Epithelial cell of proximal tubule (primary cell): ENCODE results near the gene COL26A1. TPM values are rescaled to one million over a fixed set of nuclear protein-coding genes. Genes with fewer than 3 reads are reported as not detected.
A peak's percentile ranks its signal among the peaks of the same experiment; 100 is the strongest.

Experiments used
- DNase-seq: peaks from one replicate; pipeline ENCODE4 v3.0.0-alpha.2; 2011; ENCODE audit warnings: low read depth
- H3K4me3 ChIP-seq: 2 replicates; pipeline ENCODE4 v1.5.1; 2011; ENCODE audit warnings: low read depth, mild to moderate bottlenecking, low read length
- total RNA-seq: library from RNA; depleted of rRNA; stranded (reverse); fragments of >200 nt; gene quantifications from 2 replicates; pipeline ENCODE4 v1.2.3, GENCODE V29; 2015
- TF ChIP-seq, protein P1 (sequence below): conservative IDR thresholded peaks from 2 replicates; pipeline ENCODE4 v1.5.1; 2012; ENCODE audit warnings: low read depth, mild to moderate bottlenecking, low read length

The COL26A1 gene
- total RNA-seq, 1 donor from 2014 or later = not detected

DNA sequence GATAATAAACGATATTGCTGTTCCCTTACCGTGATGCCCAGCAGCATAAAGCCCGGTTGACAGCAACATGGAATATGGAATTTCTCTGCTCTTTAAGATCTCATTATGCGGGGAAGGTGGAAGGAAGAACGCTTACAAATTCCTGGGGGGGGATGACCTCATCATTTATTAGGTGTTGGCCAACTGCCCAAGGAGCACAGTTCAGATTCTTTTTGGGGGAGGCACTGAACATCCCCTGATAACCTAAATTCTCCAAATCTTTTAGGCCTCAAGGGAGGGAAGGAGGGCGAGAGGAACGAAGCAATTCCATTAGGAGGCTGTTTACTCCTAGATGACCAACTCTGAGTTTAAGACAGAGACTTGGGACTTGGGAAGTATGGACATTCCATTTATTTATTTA is 5.2 kb upstream of the COL26A1 start:
- no peak overlapping the region for H3K4me3 ChIP-seq
- TF ChIP-seq, protein P1, sequence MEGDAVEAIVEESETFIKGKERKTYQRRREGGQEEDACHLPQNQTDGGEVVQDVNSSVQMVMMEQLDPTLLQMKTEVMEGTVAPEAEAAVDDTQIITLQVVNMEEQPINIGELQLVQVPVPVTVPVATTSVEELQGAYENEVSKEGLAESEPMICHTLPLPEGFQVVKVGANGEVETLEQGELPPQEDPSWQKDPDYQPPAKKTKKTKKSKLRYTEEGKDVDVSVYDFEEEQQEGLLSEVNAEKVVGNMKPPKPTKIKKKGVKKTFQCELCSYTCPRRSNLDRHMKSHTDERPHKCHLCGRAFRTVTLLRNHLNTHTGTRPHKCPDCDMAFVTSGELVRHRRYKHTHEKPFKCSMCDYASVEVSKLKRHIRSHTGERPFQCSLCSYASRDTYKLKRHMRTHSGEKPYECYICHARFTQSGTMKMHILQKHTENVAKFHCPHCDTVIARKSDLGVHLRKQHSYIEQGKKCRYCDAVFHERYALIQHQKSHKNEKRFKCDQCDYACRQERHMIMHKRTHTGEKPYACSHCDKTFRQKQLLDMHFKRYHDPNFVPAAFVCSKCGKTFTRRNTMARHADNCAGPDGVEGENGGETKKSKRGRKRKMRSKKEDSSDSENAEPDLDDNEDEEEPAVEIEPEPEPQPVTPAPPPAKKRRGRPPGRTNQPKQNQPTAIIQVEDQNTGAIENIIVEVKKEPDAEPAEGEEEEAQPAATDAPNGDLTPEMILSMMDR = no peak

DNA sequence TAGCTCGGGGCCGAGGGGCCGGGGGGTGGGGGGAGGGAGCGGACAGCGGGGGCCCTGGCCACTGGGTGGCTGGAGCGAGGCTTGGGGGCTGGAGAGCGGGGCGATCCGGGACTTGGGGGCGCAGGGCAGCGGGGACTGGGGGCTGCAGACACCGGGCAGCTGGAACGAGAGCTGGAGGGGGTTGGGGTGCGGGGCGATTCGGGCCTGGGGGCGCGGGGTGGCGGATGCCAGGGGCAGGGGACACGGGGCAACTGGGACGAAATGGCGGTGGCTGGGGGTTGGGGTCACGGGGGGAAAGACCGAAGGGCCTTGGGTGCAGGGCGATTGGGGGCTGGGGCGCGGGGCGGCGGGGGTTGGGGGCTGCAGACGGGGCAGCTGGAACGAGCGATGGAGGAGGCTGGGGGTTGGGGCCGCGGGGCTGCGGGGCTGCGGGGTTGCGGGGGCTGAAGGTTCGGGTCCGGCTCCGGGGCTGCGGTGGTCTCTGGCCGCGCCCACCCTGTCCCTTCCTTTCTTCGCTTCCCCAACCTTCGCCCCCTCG is 590 bp downstream of the COL26A1 start:
- DNase-seq = no peak
- TF ChIP-seq, protein P1 = no peak
- H3K4me3 ChIP-seq = peak overlapping the region; percentile 50

More for the DNA sequence above, 5.2 kb upstream of the COL26A1 start:
- DNase-seq = no peak

DNA sequence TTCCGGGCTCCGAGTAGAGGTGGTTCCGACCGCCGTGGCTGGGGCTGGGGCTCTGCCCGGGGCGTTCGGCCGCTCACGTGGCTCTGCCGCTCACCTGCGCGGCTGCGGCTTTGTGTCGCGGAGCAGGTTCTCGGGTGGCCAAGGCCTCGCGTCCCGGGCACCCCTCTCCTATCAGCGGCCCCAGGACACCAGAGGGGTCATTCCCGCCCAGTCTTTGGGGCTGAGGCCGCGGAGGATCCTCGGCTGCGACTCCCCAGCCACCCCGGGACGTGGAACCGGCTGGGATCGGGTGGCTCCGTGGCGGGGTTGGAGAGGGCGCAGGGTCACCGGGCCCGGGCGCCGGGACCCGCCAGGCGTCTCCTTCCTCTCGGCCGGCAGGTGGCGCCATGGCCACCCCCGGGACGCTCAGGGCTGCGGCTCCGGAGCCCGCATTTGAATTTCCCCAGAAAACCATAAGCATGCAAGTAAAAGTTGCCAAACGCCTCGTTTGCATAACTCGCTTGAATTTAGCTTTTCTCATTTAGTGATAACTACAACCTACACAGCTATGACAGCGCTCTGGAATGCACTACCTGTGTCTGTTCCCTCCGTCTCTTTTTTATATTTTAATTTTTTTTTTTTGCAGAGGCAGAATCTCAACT is 1.2 kb downstream of the COL26A1 start:
- TF ChIP-seq, protein P1 = peak; percentile 83
- DNase-seq = no peak
- peak overlapping the region; percentile 50 for H3K4me3 ChIP-seq

DNA sequence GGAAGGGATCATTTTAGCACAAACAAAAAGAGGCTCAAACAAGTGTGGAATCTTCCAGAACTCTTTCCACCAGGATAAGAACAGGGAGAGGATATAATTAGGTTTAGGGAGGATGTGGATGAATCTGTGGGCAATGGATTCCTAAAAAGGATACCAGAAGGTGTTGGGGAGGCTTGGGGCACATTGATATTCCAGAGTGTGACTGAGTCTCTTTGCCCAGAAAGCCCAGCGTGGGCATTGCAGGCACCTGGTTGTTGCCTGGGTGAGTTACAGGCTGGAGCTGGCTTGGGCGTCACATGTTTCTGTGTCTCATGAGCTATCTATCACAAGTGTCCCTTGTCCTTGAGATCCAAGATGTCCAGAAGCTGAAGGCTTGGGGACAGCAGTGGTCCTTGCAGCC is 3.3 kb downstream of the COL26A1 start:
- no peak for DNase-seq
- H3K4me3 ChIP-seq = no peak overlapping the region
- TF ChIP-seq, protein P1 = no peak

DNA sequence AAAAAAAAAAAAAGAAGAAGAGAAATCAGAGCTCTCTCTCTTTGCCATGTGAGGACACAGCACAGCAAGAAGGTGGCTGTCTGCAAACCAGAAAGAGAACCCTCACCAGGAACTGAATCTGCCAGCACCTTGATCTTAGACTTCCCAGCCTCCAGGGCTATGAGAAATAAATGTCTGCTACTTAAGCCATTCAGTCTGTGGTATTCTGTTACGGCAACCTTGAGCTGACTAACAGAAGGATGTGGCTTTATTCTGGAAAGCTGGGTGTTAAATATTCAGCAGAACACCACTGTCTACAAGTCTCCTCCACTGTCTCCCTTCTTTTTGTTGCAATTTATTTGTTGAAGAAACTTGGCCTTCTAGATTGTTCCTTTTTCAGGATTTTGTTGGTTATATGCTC is 5.0 kb downstream of the COL26A1 start:
- TF ChIP-seq, protein P1 = no peak
- no peak for DNase-seq
- no peak overlapping the region for H3K4me3 ChIP-seq

DNA sequence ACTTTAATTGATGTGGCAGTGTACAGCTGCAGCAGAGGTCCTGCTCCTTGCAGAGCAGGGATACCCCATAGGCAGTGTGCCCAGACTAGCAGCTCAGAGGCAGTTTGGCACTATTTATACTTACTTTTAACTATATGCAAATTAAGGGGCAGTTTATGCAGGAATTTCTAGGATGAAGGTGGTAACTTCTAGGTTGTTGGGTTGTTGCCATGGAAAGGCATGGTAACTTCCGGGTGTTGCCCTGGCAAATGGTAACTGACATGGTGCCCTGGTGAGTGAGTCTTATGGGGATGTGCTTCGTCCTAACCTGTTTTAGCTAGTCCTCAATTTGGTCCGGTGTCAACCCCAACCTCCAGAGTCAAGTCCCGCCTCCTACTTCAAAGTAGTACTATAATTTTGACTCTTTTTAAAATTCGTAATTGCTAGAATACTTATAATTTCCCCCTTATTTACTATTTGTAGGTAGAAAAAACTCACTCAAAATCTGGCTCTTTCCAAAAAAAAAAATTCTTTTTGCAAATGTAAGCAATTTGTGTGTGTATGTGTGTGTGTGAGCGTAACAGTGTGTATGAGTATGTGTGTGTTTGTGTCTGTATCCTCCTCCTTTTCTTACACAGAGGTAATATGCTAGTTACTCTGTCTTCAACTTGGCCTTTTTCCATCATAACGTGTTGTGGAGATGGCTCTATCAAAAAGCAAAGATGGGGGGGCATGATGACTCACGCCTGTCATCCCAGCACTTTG is 5.9 kb downstream of the COL26A1 start:
- no peak for DNase-seq
- H3K4me3 ChIP-seq = no peak overlapping the region
- TF ChIP-seq, protein P1 = no peak
